Thymus (tissue), 11 donors: ENCODE results near the gene ATP6V1F. TPM values are rescaled to one million over a fixed set of nuclear protein-coding genes. Genes with fewer than 3 reads are reported as not detected.
A peak's percentile ranks its signal among the peaks of the same experiment; 100 is the strongest.

ENCODE experiments used
- DNase-seq, 9 donors: peaks; one replicate each; pipeline ENCODE4 v3.0.0-alpha.2; 2013; ENCODE audit warnings: low spot score in 9 of 9, low read depth in 6 of 9, missing footprints in 1 of 9
- H3K27ac ChIP-seq, 2 donors: one replicate each; pipeline ENCODE4 v1.5.1; 2013; ENCODE audit warnings: control low read depth in 1 of 2, low read depth in 1 of 2, low read length in 1 of 2, mild to moderate bottlenecking in 1 of 2, moderate library complexity in 1 of 2
- H3K27me3 ChIP-seq, 2 donors: one replicate each; pipeline ENCODE4 v1.5.1; 2013; ENCODE audit warnings: low read length in 1 of 2; ENCODE audit not compliant: control insufficient read depth in 2 of 2, insufficient read depth in 1 of 2
- H3K36me3 ChIP-seq, 2 donors: one replicate each; pipeline ENCODE4 v1.5.1; 2013; ENCODE audit warnings: low read length in 1 of 2, mild to moderate bottlenecking in 1 of 2, moderate library complexity in 1 of 2; ENCODE audit not compliant: control insufficient read depth in 2 of 2, insufficient read depth in 2 of 2
- H3K4me1 ChIP-seq, 2 donors: one replicate each; pipeline ENCODE4 v1.5.1; 2013; ENCODE audit warnings: low read length in 2 of 2; ENCODE audit not compliant: control insufficient read depth in 2 of 2, insufficient read depth in 2 of 2
- H3K4me3 ChIP-seq, 2 donors: one replicate each; pipeline ENCODE4 v1.5.1; 2013; ENCODE audit warnings: low read length in 2 of 2, control low read depth in 1 of 2, mild to moderate bottlenecking in 1 of 2
- H3K9me3 ChIP-seq, 2 donors: one replicate each; pipeline ENCODE4 v1.5.1; 2013; ENCODE audit warnings: low read length in 1 of 2, mild to moderate bottlenecking in 1 of 2; ENCODE audit not compliant: control insufficient read depth in 2 of 2, insufficient read depth in 1 of 2
- WGBS: extraction: QIAGEN DNeasy Blood & Tissue Kit; methylation state at CpG from one replicate; pipeline ENCODE4 v1.1.7; 2013; 5-methylcytosine and 5-hydroxymethylcytosine counted together
- polyA plus RNA-seq: library from polyadenylated mRNA; stranded (reverse); fragments of 200-250 nt; gene quantifications from one replicate; pipeline ENCODE4 v1.2.3, GENCODE V29; 2013
- total RNA-seq: library from RNA; stranded (reverse); fragments of 120-200 nt; gene quantifications from one replicate; pipeline ENCODE4 v1.2.4, GENCODE V29; 2013
- donor health status: healthy.

ATP6V1F gene
- total and polyA plus RNA-seq, 2 donors = 107 to 192 TPM

- no peak for DNase-seq
Observed at GRCh38 chr7:128900237-128900636, 37.6 kb downstream of the ATP6V1F start.

GRCh38 chr7:128902761-128903585 is 40.3 kb downstream of the ATP6V1F start:
- Histone ChIP-seq H3K4me1 (peaks cover 0 to 2% of the 10 kb centered on the region in 2 donors), H3K27ac (no peak overlapping the region), H3K9me3 (no peaks in the 10 kb centered on the region), H3K4me3 (no peak overlapping the region), H3K27me3 (peaks cover 0 to 16% of the 10 kb centered on the region in 2 donors), H3K36me3 (no peaks in the 10 kb centered on the region)
- DNase-seq = no peak
- WGBS = 93% methylated on average over 12 of the region's 12 CpGs

More at GRCh38 chr7:128900237-128900636, 37.6 kb downstream of the ATP6V1F start:
- no peak overlapping the region for H3K27ac ChIP-seq
- H3K4me3 ChIP-seq = no peak overlapping the region
- H3K4me1 ChIP-seq = peaks cover 0 to 2% of the 10 kb centered on the region in 2 donors
- no peaks in the 10 kb centered on the region for H3K36me3 ChIP-seq
- H3K9me3 ChIP-seq = no peaks in the 10 kb centered on the region
- H3K27me3 ChIP-seq = peaks cover 0 to 5% of the 10 kb centered on the region in 2 donors
- 88% methylated on average over 1 of the region's 1 CpG for WGBS

GRCh38 chr7:128903621-128904361 is 41.1 kb downstream of the ATP6V1F start:
- Histone ChIP-seq H3K27me3 (peaks cover 0 to 22% of the 10 kb centered on the region in 2 donors), H3K36me3 (no peaks in the 10 kb centered on the region), H3K4me3 (no peak overlapping the region), H3K27ac (no peak overlapping the region), H3K9me3 (no peaks in the 10 kb centered on the region), H3K4me1 (peaks cover 0 to 2% of the 10 kb centered on the region in 2 donors)
- no peak for DNase-seq
- 90% methylated on average over 14 of the region's 14 CpGs for WGBS

GRCh38 chr7:128904381-128905197 is 41.9 kb downstream of the ATP6V1F start:
- no peak overlapping the region for H3K27ac ChIP-seq
- H3K27me3 ChIP-seq = peaks cover 2 to 30% of the 10 kb centered on the region in 2 donors
- peaks cover 0 to 2% of the 10 kb centered on the region in 2 donors for H3K4me1 ChIP-seq
- DNase-seq = peak in 8 of 9 donors; percentile 42 to 83 (median 56)
- H3K9me3 ChIP-seq = no peaks in the 10 kb centered on the region
- 41% methylated on average over 8 of the region's 8 CpGs for WGBS
- no peak overlapping the region for H3K4me3 ChIP-seq
- no peaks in the 10 kb centered on the region for H3K36me3 ChIP-seq

- Histone ChIP-seq H3K9me3 (no peaks in the 10 kb centered on the region), H3K36me3 (no peaks in the 10 kb centered on the region), H3K4me3 (no peak overlapping the region), H3K4me1 (peaks cover 0 to 2% of the 10 kb centered on the region in 2 donors), H3K27me3 (peaks cover 13 to 46% of the 10 kb centered on the region in 2 donors), H3K27ac (no peak overlapping the region)
- DNase-seq = no peak
- WGBS = 96% methylated on average over 5 of the region's 5 CpGs
Observed at GRCh38 chr7:128906001-128906765, 43.5 kb downstream of the ATP6V1F start.

GRCh38 chr7:128906766-128907559 is 44.3 kb downstream of the ATP6V1F start:
- Histone ChIP-seq H3K27ac (no peak overlapping the region), H3K9me3 (no peaks in the 10 kb centered on the region), H3K4me1 (peaks cover 0 to 2% of the 10 kb centered on the region in 2 donors), H3K27me3 (peaks cover 13 to 54% of the 10 kb centered on the region in 2 donors), H3K4me3 (no peak overlapping the region), H3K36me3 (no peaks in the 10 kb centered on the region)
- 95% methylated on average over 19 of the region's 19 CpGs for WGBS
- DNase-seq = no peak

GRCh38 chr7:128908750-128909624 is 46.3 kb downstream of the ATP6V1F start:
- no peaks in the 10 kb centered on the region for H3K36me3 ChIP-seq
- peaks cover 0 to 2% of the 10 kb centered on the region in 2 donors for H3K4me1 ChIP-seq
- H3K27me3 ChIP-seq = peaks cover 13 to 61% of the 10 kb centered on the region in 2 donors
- H3K4me3 ChIP-seq = no peak overlapping the region
- no peaks in the 10 kb centered on the region for H3K9me3 ChIP-seq
- WGBS = 96% methylated on average over 6 of the region's 6 CpGs
- DNase-seq = no peak
- H3K27ac ChIP-seq = no peak overlapping the region
